HepG2 (cell line): ENCODE results near the gene BRAF. TPM values are rescaled to one million over a fixed set of nuclear protein-coding genes. Genes with fewer than 3 reads are reported as not detected.

ENCODE experiments used
- ATF6 ChIP-seq: sonication (generic); formaldehyde crosslinking; conservative IDR thresholded peaks from 2 replicates; pipeline ENCODE4 v1.4.0; 2020; ENCODE audit warnings: missing genetic modification reagents
- EHMT2 ChIP-seq: fragments of 200-600 bp; sonication (generic); IDR thresholded peaks from 2 replicates; pipeline ENCODE4 v1.7.0; 2017; ENCODE audit warnings: antibody characterized with exemption, low read depth, low read length, borderline replicate concordance
- FOXO4 ChIP-seq: sonication (generic); formaldehyde crosslinking; conservative IDR thresholded peaks from 2 replicates; pipeline ENCODE4 v1.8.1; 2023; ENCODE audit warnings: missing genetic modification reagents
- HMGA1 ChIP-seq: sonication (generic); formaldehyde crosslinking; conservative IDR thresholded peaks from 2 replicates; pipeline ENCODE4 v1.4.0; 2020; ENCODE audit warnings: missing genetic modification reagents
- HOXA7 ChIP-seq: sonication (generic); formaldehyde crosslinking; IDR thresholded peaks from 2 replicates; pipeline ENCODE4 v1.8.1; 2022; ENCODE audit warnings: mild to moderate bottlenecking, missing genetic modification reagents, moderate library complexity
- MLXIP ChIP-seq: sonication (generic); formaldehyde crosslinking; IDR thresholded peaks from 2 replicates; pipeline ENCODE4 v1.9.0; 2021; ENCODE audit warnings: missing genetic modification reagents, borderline replicate concordance
- MTA3 ChIP-seq: sonication (generic); formaldehyde crosslinking; IDR thresholded peaks from 2 replicates; pipeline ENCODE4 v1.4.0; 2020; ENCODE audit warnings: missing genetic modification reagents
- NFE2L1 ChIP-seq: sonication (generic); formaldehyde crosslinking; IDR thresholded peaks from 2 replicates; pipeline ENCODE4 v1.4.0; 2020; ENCODE audit warnings: missing genetic modification reagents, mild to moderate bottlenecking, borderline replicate concordance
- NFIC ChIP-seq: IDR thresholded peaks from 2 replicates; pipeline ENCODE4 v1.6.1; 2012; ENCODE audit warnings: mild to moderate bottlenecking, low read length, inconsistent platforms
- NR2F1 ChIP-seq, 2 experiments: fragments of 450-650 bp in 1 of 2; formaldehyde crosslinking in 1 of 2; IDR thresholded peaks; 2 replicates each; pipeline versions ENCODE4 v1.5.0 to v1.6.1; 2016 to 2020; ENCODE audit warnings: mild to moderate bottlenecking in 1 of 2, missing compliant biosample characterization in 1 of 2, missing genetic modification reagents in 1 of 2, moderate library complexity in 1 of 2
- PBX2 ChIP-seq: IDR thresholded peaks from 2 replicates; pipeline ENCODE4 v1.6.1; 2016; ENCODE audit warnings: control low read depth
- YY1 ChIP-seq: IDR thresholded peaks from 2 replicates; pipeline ENCODE4 v1.6.1; 2011; ENCODE audit warnings: low read length, low read depth, moderate library complexity, mild to moderate bottlenecking; ENCODE audit not compliant: insufficient read depth, insufficient replicate concordance
- ZFX ChIP-seq: sonication (generic); formaldehyde crosslinking; IDR thresholded peaks from 2 replicates; pipeline ENCODE4 v1.4.0; 2020; ENCODE audit warnings: mild to moderate bottlenecking, low read depth, missing genetic modification reagents, moderate library complexity
- ZFYVE20 ChIP-seq: sonication (generic); formaldehyde crosslinking; IDR thresholded peaks from 2 replicates; pipeline ENCODE4 v1.8.0; 2023; ENCODE audit warnings: low read depth, mild to moderate bottlenecking, moderate library complexity, missing genetic modification reagents, borderline replicate concordance
- ZNF276 ChIP-seq: sonication (generic); formaldehyde crosslinking; IDR thresholded peaks from 2 replicates; pipeline ENCODE4 v1.4.0; 2020; ENCODE audit warnings: mild to moderate bottlenecking, low read depth, missing genetic modification reagents
- ZNF414 ChIP-seq: sonication (generic); formaldehyde crosslinking; IDR thresholded peaks from 2 replicates; pipeline ENCODE4 v1.5.0; 2020; ENCODE audit warnings: missing genetic modification reagents
- ZNF839 ChIP-seq: sonication (generic); formaldehyde crosslinking; IDR thresholded peaks from 2 replicates; pipeline ENCODE4 v1.4.0; 2020; ENCODE audit warnings: missing genetic modification reagents, mild to moderate bottlenecking, borderline replicate concordance
- polyA plus RNA-seq, 8 experiments: library from polyadenylated mRNA; depleted of rRNA in 3 of 8; stranded (reverse) in 7 of 8; unstranded in 1 of 8; fragments of >200 nt; fragmentation: Illumina TruSeq in 4 of 8; extraction: Trizol in 4 of 8; gene quantifications; 2 replicates each; pipeline versions ENCODE4 v1.2.1 to v1.2.3, GENCODE V29; 2011 to 2016; ENCODE audit warnings: low read depth in 4 of 8, missing spikeins in 1 of 8, mixed read lengths in 1 of 8; ENCODE audit not compliant: insufficient read depth in 1 of 8
- total RNA-seq, 5 experiments: library from RNA; depleted of rRNA; stranded (reverse); fragments of >200 nt; fragmentation: Illumina TruSeq; extraction: Trizol; gene quantifications; 2 replicates each; pipeline ENCODE4 v1.2.3, GENCODE V29; 2016; ENCODE audit warnings: low read depth in 1 of 5

The BRAF gene
- total and polyA plus RNA-seq, 2 of the 13 experiments (the other 11 are each of a cell fraction or from before 2014, with no cell fraction given): 12.5 to 13.4 TPM

GRCh38 chr7:140972876-140973829 is 48.4 kb upstream of the BRAF start (continued):
- peak; percentile 76; the same call in 1 of the 2 replicates for TF ChIP-seq EHMT2
- TF ChIP-seq ZNF414: no peak
- no peak for TF ChIP-seq ZNF839 (CRISPR knock-in tag)
- no peak for TF ChIP-seq ZNF276 (CRISPR knock-in tag)
- no peak for TF ChIP-seq HMGA1 (CRISPR knock-in tag)
- no peak for TF ChIP-seq NFE2L1 (CRISPR knock-in tag)
- no peak for TF ChIP-seq NFIC
- TF ChIP-seq MLXIP (CRISPR knock-in tag): no peak
- TF ChIP-seq YY1: peak; percentile 8
- peak in 1 of 2 experiments; percentile 46; a peak in 1 of 4 replicates for TF ChIP-seq NR2F1 (CRISPR knock-in tag; IDR thresholded peaks at IDR 0.05)
- no peak for TF ChIP-seq HOXA7 (CRISPR knock-in tag)
- peak; percentile 62 for TF ChIP-seq PBX2 (CRISPR knock-in tag)
- TF ChIP-seq ATF6 (CRISPR knock-in tag): no peak
- no peak for TF ChIP-seq ZFYVE20
- no peak for TF ChIP-seq FOXO4 (CRISPR knock-in tag)
- TF ChIP-seq ZFX (CRISPR knock-in tag): no peak
- TF ChIP-seq MTA3 (CRISPR knock-in tag): no peak
